GM23338 (cell line): Measurements from ENCODE around the gene PRKCD. TPM values are rescaled to one million over a fixed set of nuclear protein-coding genes. Genes with fewer than 3 reads are reported as not detected.

Source experiments
- ATAC-seq: fragments of 200-7000 bp; cut with Tn5 transposase; 3 replicates; pipeline ENCODE4 v1.9.1; 2020
- DNase-seq: peaks from one replicate; pipeline ENCODE4 v3.0.0-alpha.2; 2015; ENCODE audit warnings: low spot score
- H2AFZ ChIP-seq: fragments of 200-600 bp; sonication (generic); 2 replicates; pipeline ENCODE4 v1.8.0; 2016; ENCODE audit warnings: antibody characterized with exemption, mild to moderate bottlenecking, moderate library complexity
- H3F3A ChIP-seq: fragments of 200-600 bp; sonication (generic); replicated peaks from 2 replicates; pipeline ENCODE4 v1.8.0; 2017; ENCODE audit warnings: antibody characterized with exemption, mixed run types, low read depth
- H3K27ac ChIP-seq: fragments of 200-600 bp; sonication (generic); 2 replicates; pipeline ENCODE4 v1.6.1; 2016; ENCODE audit warnings: low read depth
- H3K27me3 ChIP-seq: fragments of 200-600 bp; sonication (generic); 2 replicates; pipeline ENCODE4 v1.8.0; 2016; ENCODE audit warnings: mild to moderate bottlenecking, mixed run types, moderate library complexity; ENCODE audit not compliant: insufficient read depth
- H3K36me3 ChIP-seq: fragments of 200-600 bp; sonication (generic); 2 replicates; pipeline ENCODE4 v1.8.0; 2016; ENCODE audit warnings: mild to moderate bottlenecking; ENCODE audit not compliant: insufficient read depth
- H3K4me1 ChIP-seq: fragments of 200-600 bp; sonication (generic); 2 replicates; pipeline ENCODE4 v1.8.0; 2016; ENCODE audit warnings: mild to moderate bottlenecking, moderate library complexity; ENCODE audit not compliant: insufficient read depth
- H3K4me2 ChIP-seq: fragments of 200-600 bp; sonication (generic); 2 replicates; pipeline ENCODE4 v1.7.1; 2017; ENCODE audit warnings: mixed run types
- H3K4me3 ChIP-seq: fragments of 200-600 bp; sonication (generic); 2 replicates; pipeline ENCODE4 v1.6.1; 2016; ENCODE audit warnings: mixed run types
- H3K79me2 ChIP-seq: fragments of 200-600 bp; sonication (generic); replicated peaks from 2 replicates; pipeline ENCODE4 v1.8.0; 2017; ENCODE audit warnings: mild to moderate bottlenecking; ENCODE audit not compliant: insufficient read depth
- H3K9me2 ChIP-seq: fragments of 200-600 bp; sonication (generic); 2 replicates; pipeline ENCODE4 v1.8.0; 2017; ENCODE audit not compliant: insufficient read depth
- H4K20me1 ChIP-seq: fragments of 200-600 bp; sonication (generic); replicated peaks from 2 replicates; pipeline ENCODE4 v1.8.0; 2017; ENCODE audit warnings: mild to moderate bottlenecking; ENCODE audit not compliant: insufficient read depth
- H3K27ac Mint-ChIP-seq: 2 replicates; pipeline ENCODE4 v1.8.0; 2020; ENCODE audit warnings: inconsistent platforms, mild to moderate bottlenecking, moderate library complexity, mixed read lengths
- H3K27me3 Mint-ChIP-seq: 3 replicates; pipeline ENCODE4 v1.8.0; 2022; ENCODE audit warnings: low read depth, mild to moderate bottlenecking, moderate library complexity, mixed read lengths, inconsistent platforms; ENCODE audit not compliant: insufficient read depth, poor library complexity
- H3K36me3 Mint-ChIP-seq: 3 replicates; pipeline ENCODE4 v1.8.0; 2021; ENCODE audit warnings: low read depth, mild to moderate bottlenecking, inconsistent platforms, moderate library complexity, mixed read lengths
- H3K4me1 Mint-ChIP-seq: 3 replicates; pipeline ENCODE4 v1.8.0; 2020; ENCODE audit warnings: mild to moderate bottlenecking, inconsistent platforms, mixed read lengths
- H3K4me3 Mint-ChIP-seq: 3 replicates; pipeline ENCODE4 v1.8.0; 2021; ENCODE audit warnings: moderate library complexity, mild to moderate bottlenecking, inconsistent platforms, mixed read lengths
- H3K9me3 Mint-ChIP-seq: 3 replicates; pipeline ENCODE4 v1.8.0; 2020; ENCODE audit warnings: moderate library complexity, mild to moderate bottlenecking, inconsistent platforms, mixed read lengths
- CTCF ChIP-seq, 2 experiments: fragments of 200-600 bp in 1 of 2; sonication (generic) in 1 of 2; conservative IDR thresholded peaks; 2 replicates each; pipeline versions ENCODE4 v1.5.1 to v1.6.1; 2016 to 2017; ENCODE audit warnings: antibody characterized with exemption in 2 of 2, low read depth in 2 of 2, mild to moderate bottlenecking in 2 of 2, moderate library complexity in 1 of 2
- ETS1 ChIP-seq: IDR thresholded peaks from 2 replicates; pipeline ENCODE4 v1.6.1; 2016; ENCODE audit warnings: antibody characterized with exemption
- EZH2 ChIP-seq: fragments of 200-600 bp; sonication (generic); IDR thresholded peaks from one replicate; pipeline ENCODE4 v1.8.0; 2017; ENCODE audit warnings: antibody characterized with exemption, mild to moderate bottlenecking, low read depth; ENCODE audit not compliant: unreplicated experiment
- NANOG ChIP-seq: IDR thresholded peaks from 2 replicates; pipeline ENCODE4 v1.6.1; 2016; ENCODE audit warnings: antibody characterized with exemption, borderline replicate concordance
- REST ChIP-seq: IDR thresholded peaks from one replicate; pipeline ENCODE4 v1.6.1; 2018; ENCODE audit warnings: antibody characterized with exemption; ENCODE audit not compliant: unreplicated experiment
- ZNF114 ChIP-seq: fragments of 250-450 bp; sonication (Bioruptor Pico); IDR thresholded peaks from 2 replicates; pipeline ENCODE4 v1.5.0; 2020; ENCODE audit warnings: mild to moderate bottlenecking, moderate library complexity
- polyA plus RNA-seq: library from polyadenylated mRNA; unstranded; fragments of >200 nt; fragmentation: Nextera tagmentation; extraction: Ambion mirVana; gene quantifications from 2 replicates; pipeline ENCODE4 v1.2.1, GENCODE V29; 2016
- total RNA-seq: library from RNA; depleted of rRNA; stranded (reverse); fragments of >200 nt; shearing (Covaris generic); gene quantifications from 2 replicates; pipeline ENCODE4 v1.2.3, GENCODE V29; 2014

PRKCD gene
- total and polyA plus RNA-seq, 2 experiments from 2014 or later, result 11.3 to 11.8 TPM

DNA sequence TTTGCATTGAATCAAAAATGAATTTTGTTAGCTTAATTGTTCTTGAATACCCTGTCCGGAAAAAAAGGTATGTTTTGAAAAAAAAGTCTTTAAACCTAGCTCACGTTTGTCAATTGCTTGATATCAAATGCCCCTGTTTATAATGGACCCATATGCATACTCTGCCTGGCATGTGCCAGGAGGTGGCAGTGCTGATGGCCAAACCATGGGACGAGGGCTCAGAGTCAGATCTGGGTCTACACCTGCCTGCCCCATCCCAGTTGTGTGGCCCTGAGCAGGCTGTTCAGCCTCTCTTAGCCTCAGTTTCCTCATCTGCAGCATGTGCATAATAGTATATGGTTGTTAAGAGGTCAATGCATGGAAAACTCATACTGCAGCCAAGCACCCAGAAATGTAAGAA lies 38.8 kb downstream of the PRKCD start:
- Mint-ChIP-seq H3K4me3 (no peak overlapping the region), H3K27ac (no peak overlapping the region), H3K27me3 (peaks cover 16% of the 10 kb centered on the region), H3K36me3 (peaks cover 5% of the 10 kb centered on the region; the same call in 1 of the 3 replicates), H3K4me1 (peaks cover 11% of the 10 kb centered on the region), H3K9me3 (peaks cover 9% of the 10 kb centered on the region; the same call in 2 of the 3 replicates)
- Histone ChIP-seq H3K4me2 (no peak overlapping the region), H2AFZ (no peak overlapping the region), H3K9me2 (no peaks in the 10 kb centered on the region), H4K20me1 (no peaks in the 10 kb centered on the region), H3K27ac (no peak overlapping the region), H3K79me2 (no peaks in the 10 kb centered on the region), H3K36me3 (no peaks in the 10 kb centered on the region), H3K4me1 (peaks cover 4% of the 10 kb centered on the region; the same call in 1 of the 2 replicates), H3K27me3 (no peaks in the 10 kb centered on the region), H3F3A (0 out of 2 replicates have a peak, but pooled peaks cover 5% of the 10 kb centered on the region), H3K4me3 (no peak overlapping the region)
- DNase-seq (no peak), ATAC-seq (no peak)
- no peak for TF ChIP-seq ETS1
- TF ChIP-seq CTCF (conservative IDR thresholded peaks at IDR 0.05; ENCODE audit: low read depth in 2 of 2), result peak in 1 of 2 experiments; percentile 34; a peak in 2 of 4 replicates

GRCh38 chr3:53200501-53201498 lies 39.8 kb downstream of the PRKCD start:
- H3K27ac ChIP-seq, result no peak overlapping the region
- 0 out of 2 replicates have a peak, but pooled peaks cover 5% of the 10 kb centered on the region for H3F3A ChIP-seq
- no peak overlapping the region for H3K4me2 ChIP-seq
- Mint-ChIP-seq H3K36me3 (peaks cover 5% of the 10 kb centered on the region; the same call in 1 of the 3 replicates), H3K27ac (no peak overlapping the region), H3K27me3 (peaks cover 15% of the 10 kb centered on the region), H3K4me1 (peaks cover 8% of the 10 kb centered on the region), H3K4me3 (no peak overlapping the region), H3K9me3 (peaks cover 9% of the 10 kb centered on the region; the same call in 2 of the 3 replicates)
- no peaks in the 10 kb centered on the region for H3K79me2 ChIP-seq
- no peak overlapping the region for H2AFZ ChIP-seq
- no peak overlapping the region for H3K4me3 ChIP-seq
- H3K36me3 ChIP-seq, result no peaks in the 10 kb centered on the region
- no peaks in the 10 kb centered on the region for H3K9me2 ChIP-seq
- ATAC-seq (no peak), DNase-seq (no peak)
- H4K20me1 ChIP-seq, result no peaks in the 10 kb centered on the region
- H3K27me3 ChIP-seq, result no peaks in the 10 kb centered on the region
- peaks cover 4% of the 10 kb centered on the region; the same call in 1 of the 2 replicates for H3K4me1 ChIP-seq
- TF ChIP-seq ZNF114 (CRISPR knock-in tag), result no peak
- TF ChIP-seq REST, result no peak
- no peak for TF ChIP-seq EZH2
- no peak for TF ChIP-seq NANOG
